ENCODE data around the gene RAVER2.

Gene RAVER2

GRCh38 chr1:64877598-64877997 is 132.7 kb downstream of the RAVER2 start:
- no peak for DNase-seq (ENCODE audit: low spot score)

- no peak for DNase-seq (ENCODE audit: low spot score)
These were observed 133.2 kb downstream of the RAVER2 start for GRCh38 chr1:64878090-64878489.

GRCh38 chr1:64878931-64879611 is 134.2 kb downstream of the RAVER2 start:
- DNase-seq (ENCODE audit: low spot score): no peak

- no peak for DNase-seq (ENCODE audit: low spot score)
These were observed 135.6 kb downstream of the RAVER2 start for GRCh38 chr1:64880449-64880848.

- peak; percentile 19 for DNase-seq (ENCODE audit: low spot score)
These were observed 136.4 kb downstream of the RAVER2 start for GRCh38 chr1:64881281-64881680.
